ENCODE results near the gene NFATC1.

- TF ChIP-seq GATA2 (IDR thresholded peaks at IDR 0.05; ENCODE audit: low read depth, low read length) = no peak
- no peak for TF ChIP-seq GATA3 (IDR thresholded peaks at IDR 0.05; ENCODE audit: low read depth, low read length)
Measured at GRCh38 chr18:79484661-79485621, 89.2 kb downstream of the NFATC1 start.

Measured in SH-SY5Y (cell line).